NCI-H1105 (cell line): ENCODE data around the gene RHOT1.
"Not testable (repeated sequence)": the region's sequence is repeated elsewhere in the genome, so short reads cannot be mapped to it uniquely, and the experiment has no call there.

Experiments used
- DNase-seq: peaks from one replicate; lab custom pipeline; 2025; lab: John Stamatoyannopoulos, UW

Gene RHOT1

DNA sequence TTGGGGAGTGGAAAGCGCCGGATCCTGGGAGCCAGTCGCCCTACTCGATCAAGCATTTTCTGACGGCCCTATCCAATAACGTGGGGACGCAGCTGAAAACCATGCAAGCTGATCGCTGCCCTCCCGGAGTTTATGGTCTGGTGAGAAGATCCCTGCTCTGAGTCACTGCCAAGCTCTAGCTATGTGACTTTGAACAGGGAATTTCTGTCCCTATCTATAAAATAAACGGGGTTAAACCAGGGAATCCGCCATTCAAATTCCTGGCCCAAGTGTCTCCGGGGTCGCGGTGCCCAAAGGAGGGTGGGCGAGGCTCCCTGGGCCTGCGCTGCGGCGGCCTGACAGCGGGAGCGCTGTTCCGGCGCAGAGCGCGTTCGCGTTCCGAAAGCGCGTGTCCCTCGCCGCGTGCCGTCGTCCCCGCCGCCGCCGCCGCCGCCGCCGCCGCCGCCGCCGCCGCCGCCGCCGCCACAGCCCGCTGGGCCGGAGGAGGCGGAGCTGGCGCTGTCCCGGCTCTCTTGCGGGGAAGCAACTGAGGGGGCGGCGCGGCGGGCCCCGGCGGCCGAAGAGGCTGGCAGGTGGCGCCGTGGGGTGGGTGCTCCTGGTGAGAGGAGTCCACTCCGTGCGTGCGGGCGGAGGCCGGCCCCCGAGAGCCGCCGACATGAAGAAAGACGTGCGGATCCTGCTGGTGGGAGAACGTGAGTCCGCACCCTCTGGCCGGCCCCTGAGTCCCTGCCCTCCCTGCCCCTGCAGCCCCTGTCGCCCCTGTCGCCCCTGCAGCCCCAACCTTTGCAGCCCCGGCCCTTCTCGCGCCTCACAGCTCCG is at the start of gene RHOT1:
Gene RHOT1 (plus strand): TSS at position 465 of the 819 bp plus-strand sequence. CDS start 191 bp downstream, at position 656.
- DNase-seq: peak; percentile 74

DNA sequence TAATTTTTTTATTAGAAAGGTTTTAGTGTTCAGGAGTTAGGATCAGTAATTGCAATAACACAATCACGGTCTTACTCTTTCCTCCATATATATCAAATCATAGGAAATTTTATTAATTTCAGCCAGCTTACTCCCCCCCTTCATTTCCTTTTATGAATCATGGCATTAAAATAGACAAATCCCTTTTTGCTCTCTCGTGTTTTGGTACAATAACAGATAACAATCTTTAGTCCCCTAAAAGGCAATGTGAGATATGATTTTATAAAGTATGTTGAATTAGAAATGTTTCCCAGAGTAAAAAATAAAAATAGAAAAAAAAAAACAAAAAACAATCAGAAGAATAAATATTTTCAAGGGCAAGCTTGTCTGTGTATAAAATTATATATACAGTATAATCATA is 42.6 kb upstream of the RHOT1 start:
- DNase-seq: no peak

DNA sequence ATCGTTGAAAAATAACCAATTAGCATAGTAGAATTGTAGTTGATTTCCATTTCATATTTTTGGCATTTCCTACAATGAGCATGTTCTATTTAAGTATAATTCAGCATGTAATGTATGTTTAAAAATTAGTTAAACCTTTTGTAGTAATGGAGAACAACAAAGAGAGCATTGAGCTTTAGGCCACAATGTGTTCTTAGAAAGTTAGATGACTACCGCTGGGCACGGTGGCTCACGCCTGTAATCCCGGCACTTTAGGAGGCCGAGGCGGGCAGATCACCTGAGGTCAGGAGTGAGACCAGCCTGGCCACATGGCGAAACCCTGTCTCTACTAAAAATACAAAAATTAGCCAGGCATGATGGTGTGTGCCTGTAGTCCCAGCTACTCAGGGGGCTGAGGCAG is 42.0 kb upstream of the RHOT1 start:
- DNase-seq: not testable (repeated sequence)

DNA sequence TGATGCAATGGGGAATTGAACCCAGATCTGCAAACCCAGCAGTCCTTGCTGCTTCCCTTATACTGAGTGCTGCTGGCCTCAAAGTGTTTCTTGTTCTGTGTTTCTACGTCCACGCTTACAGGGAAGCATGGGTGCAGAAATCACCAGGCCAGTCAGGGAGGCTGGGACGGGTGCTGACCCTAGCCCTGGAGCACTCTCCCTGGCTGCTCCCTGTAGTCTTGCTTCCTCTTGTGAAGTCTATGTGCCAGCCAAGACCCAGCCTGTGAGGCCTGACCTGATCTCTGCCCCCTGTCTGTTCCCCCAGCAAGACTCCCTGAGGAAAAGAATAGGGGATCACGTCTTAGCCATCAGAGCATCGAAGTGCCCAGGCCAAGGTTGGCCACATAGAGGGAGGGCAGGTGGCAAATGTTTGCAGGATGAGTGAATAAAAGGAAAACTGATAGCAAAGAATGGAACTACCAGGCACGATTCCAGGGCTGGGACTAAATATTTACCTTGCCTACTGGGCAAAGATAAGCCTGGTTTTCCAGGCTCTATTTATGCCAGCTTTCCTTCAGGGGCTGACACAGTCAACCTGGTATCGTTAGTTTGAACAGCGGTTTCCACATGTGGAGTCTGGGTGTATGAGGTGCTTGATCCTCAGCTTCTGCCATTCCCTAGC is 41.2 kb upstream of the RHOT1 start:
- no peak for DNase-seq

DNA sequence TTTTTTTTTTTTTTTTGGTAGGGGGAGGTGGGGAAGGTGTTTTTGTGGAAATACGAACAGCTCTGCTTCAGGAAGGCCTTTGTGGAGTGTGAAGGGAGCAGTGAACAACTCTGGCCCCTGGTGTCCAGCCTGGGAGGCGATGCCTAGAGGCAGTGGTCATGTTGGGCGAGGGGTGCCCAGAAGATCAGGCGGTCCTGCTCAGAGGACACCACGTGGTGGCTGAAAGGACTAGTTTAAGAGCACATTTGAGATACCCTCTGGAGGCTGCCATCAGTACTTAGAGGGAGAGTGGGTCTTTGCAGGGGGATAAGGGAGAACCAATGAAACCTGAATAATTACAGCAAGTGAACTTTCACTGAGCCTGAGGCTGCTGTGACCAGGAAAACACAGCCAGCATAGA is 40.1 kb upstream of the RHOT1 start:
- DNase-seq: no peak

DNA sequence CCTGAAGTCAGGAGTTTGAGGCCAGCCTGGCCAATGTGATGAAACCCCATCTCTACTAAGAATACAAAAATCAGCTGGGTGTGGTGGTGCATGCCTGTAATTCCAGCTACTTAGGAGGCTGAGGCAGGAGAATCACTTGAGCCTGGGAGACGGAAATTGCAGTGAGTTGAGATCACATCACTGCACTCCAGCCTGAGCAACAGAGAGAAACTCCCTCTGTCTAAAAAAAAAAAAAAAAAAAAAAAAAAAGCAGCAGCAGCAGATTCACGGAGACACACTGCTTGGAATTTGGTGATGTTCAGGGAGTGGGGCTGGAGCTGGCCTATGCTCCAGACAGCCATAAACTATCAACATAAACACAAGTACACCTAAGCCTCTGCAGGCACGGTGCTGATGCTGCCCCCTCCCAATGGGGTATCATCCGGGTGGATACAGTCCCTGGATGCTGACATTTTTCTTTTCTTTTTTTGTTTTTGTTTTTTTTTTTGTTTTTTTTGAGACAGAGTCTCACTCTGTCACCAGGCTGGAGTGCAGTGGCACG is 39.6 kb upstream of the RHOT1 start:
- DNase-seq: no peak

DNA sequence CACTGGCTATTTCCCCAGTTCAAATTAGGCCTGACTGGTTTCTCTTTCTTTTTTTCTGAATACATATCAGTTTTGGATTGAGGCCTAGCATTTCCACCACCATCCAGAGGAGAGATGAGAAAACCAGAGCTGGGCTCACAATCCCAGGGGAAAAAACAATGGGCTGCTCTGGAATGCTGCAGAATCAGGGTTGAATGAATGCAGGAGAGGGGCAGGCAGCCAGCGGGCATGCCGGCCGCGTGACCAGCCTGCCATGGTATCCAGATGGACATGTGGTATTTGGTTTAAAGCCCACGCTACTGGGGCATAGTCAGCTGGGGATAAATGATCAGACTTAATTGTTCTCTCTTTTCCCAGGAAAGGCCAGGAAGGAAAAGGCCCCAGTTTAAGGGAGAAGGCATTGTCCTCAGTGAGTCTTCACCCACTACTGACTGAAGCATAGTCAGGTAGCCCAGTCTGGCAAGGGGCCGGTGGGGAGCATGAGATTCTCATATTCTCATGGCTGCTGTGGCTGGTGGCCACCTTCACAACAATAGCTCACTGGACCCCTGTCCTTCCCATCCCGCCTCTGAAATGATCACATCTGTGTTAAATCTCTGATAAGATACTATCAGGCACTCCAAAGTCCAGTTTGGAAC is 38.7 kb upstream of the RHOT1 start:
- no peak for DNase-seq

DNA sequence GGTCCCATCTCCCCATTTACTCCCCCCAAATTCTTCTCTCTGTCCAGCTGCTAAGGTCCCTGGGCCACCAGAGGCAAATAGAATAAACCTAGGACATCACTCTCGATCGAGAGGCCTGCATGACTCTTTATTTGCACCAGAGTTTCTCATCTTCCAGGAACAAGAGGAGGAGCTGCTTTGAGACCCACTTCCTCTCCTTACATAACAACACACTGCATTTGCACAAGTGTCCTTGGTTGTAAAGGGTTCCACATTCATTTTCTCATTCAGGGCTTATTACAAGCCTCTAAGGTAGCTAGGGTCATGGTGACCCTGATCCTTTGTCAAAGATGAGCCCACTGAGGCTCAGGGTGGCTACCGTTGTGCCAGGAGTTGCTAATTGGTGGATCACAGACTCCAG is 38.1 kb upstream of the RHOT1 start:
- DNase-seq: no peak

DNA sequence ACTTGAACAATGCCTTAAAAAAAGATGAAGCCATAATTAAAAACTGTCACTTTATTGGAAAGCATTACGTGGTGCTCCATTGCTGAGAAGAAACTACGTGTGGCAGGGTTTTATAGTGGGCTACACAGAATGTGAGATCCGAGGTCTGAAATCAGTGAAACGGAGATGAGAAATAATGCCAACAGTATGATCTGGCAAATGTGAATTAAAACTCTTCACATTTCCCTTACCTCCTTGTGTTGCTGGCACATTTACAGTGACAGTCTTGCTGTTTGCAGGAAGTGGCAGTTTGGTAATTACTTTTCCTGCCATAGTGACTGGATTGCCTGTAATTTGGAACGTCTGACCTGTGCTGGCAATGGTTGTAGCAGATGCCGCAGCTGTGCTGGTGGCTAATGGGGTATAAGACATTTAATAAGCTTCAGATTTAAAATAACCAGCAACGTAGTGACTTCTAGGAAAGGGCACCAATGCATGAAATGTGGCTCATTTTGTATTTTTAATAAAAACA is 35.8 kb upstream of the RHOT1 start:
- not testable (repeated sequence) for DNase-seq

DNA sequence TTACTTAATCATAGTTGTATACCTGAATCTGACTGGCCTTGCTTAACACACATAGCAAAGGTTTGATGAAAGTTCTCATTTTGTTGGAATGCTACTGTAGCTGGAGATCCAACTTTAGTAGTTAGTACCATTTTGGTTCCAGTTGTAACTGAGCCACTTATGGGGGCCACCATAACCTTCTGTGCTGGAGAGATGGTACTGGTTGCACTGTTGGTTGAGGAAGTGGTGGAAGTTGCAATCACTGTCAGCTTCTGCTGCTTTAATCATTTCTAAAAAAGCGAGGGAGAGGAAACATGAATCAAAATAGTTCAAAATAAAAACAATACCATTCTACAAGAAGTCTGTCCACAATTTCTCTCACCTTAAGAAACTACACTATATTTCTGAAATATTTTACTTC is 35.1 kb upstream of the RHOT1 start:
- DNase-seq: not testable (repeated sequence)

DNA sequence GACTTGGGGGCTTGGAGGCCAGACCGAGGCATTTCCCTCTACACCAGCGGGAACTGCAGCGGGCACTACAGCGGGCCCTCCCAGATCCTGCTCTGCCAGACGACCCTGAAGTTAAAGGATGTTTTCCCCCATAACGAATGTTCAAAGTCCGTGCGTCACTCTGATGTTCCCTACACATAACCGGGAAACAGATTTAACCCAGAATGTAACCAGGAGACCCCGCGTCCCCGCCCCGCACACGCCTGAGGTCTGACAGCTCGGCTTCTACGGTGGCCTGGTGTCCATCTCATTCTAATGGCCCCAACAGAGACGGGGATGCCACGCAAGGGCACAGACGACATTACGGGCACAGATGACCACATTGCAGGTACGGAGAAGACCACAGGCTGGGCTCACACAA is 31.7 kb upstream of the RHOT1 start:
- DNase-seq: no peak

DNA sequence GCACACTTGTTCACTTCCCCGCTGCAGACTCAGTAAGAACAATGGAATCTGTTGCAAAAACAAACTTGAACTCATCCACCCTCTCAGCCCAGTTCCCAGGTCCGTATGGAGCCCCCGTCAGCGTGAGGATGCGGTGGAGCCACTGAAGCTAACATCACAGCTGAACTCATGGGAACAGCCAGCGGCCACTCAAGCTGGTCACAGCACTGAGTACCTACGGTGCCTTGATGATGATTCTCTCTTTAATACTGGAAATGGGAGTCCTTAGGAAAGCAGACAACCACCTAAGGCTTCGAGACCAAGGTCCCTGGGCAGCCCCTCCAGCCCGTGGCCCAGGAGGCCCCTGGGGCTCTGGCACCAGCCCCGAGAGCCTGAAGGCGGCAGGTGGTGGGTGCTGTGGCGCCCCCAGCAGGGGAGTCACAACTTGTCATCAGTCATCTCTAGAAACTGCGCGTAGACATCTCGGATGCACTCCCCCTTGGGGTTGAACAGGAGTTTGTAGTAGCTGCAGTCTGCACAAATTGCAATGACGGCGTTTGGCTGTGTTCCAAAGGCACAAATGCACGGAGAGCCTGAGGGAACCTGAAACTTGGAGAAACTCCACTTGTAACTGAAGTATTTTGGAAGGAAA is 31.0 kb upstream of the RHOT1 start:
- no peak for DNase-seq

DNA sequence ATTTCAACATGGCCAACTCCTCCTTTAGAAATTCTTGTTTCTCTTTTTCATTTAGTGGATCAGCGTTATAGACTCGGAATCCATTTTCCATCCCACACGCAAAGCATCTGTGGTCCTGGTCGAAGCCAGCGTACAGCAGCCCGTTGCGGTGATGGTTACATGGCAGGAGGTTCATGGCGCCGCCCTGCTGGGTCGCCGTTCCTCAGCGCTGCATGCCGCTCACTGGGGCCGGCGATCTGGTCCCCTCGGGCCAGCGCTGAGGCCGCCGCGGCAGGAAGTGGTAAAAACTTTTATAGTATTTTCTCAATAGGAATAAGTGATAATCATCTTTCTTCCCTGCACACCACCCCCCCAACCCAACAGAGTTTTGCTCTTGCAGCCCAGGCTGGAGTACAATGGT is 29.9 kb upstream of the RHOT1 start:
- DNase-seq: no peak

DNA sequence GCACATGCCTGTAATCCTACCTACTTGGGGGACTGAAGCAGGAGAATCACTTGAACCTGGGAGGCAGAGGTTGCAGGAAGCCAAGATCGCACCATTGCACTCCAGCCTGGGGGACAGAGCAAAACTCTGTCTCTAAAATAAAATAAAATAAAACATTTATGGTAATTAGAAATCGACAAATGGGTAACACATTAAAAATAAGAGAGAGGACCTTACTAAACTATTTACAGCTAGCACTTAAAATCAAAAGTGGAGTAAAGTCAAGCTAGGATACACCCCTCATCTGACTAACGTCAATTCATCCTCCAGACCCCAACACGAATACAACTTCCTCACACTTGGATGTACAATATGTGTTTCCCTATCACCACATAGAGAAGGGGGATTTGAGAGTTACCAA is 27.8 kb upstream of the RHOT1 start:
- DNase-seq: no peak

DNA sequence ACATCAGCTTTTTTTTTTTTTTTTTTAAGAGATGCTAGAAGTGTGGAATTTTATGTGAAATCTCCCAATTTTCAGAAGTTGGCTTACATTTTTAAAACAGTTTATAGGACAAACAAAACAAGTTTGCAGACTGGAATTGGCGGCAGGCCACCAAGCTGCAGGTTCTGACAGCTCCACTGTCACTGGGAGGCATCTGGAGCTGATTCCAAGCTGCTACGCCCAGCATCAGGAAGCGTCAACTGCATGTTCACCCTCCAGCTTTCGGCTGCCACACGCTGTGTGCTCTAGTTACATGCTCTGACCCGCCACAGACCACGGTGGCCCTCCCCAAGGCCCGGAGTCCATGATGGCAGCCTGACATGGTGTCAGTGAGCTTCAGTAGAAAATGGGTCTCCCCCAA is 26.8 kb upstream of the RHOT1 start:
- not testable (repeated sequence) for DNase-seq

DNA sequence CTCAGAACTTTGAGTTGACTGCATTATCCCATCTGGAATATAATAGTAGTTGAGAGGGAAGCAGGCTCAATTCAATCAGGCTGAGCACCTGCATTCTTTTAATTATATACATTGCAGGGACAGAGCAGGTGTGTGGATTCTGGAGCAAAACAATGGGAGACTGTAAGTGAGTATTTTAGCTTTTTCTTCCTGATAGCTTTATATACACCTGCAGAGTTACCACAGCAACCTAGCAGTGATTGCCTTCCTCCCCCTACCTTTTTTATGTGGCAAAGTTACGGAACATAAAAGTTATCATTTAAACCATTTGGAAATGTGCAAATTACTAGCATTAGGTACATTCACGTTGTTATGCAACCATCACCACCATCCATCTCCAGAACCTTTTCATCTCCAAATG is 25.4 kb upstream of the RHOT1 start:
- DNase-seq: no peak

DNA sequence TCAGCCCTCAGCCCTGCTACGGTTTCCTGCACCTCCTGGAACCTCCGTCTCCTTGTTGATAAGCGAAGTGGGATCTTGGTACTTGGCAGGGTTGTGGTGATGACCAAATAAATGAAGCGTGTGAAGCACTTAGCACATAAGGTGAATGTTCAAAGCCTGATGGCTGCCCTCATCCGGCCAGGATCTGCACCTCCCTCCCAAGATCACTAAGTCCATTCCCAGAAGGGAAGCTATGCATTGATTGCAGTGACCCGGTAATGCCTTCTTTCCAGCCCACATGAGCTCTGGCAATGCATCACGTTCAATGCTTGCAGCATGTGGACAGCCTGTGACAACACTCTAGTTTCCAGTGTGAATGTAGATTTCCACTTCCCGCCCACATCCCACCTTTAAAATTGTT is 24.9 kb upstream of the RHOT1 start:
- DNase-seq: no peak

DNA sequence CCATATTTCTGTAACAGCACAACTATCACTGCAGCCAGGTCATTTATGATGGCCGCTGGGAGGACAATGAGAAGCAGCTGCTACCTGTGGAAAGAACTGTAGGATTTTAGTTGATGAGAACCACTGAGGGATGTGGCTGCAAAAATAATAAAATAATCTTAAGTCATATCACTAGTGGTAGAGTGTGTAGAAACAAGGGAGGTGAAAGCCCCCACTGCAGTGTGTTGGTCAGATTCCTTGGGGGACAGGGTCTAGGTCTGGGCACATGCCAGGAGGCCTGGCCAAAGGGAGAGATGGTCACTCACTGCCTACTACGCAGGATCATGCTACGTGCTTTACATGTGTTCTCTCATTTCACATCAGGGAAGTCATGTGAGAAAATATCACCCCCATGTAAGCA is 24.2 kb upstream of the RHOT1 start:
- not testable (repeated sequence) for DNase-seq

DNA sequence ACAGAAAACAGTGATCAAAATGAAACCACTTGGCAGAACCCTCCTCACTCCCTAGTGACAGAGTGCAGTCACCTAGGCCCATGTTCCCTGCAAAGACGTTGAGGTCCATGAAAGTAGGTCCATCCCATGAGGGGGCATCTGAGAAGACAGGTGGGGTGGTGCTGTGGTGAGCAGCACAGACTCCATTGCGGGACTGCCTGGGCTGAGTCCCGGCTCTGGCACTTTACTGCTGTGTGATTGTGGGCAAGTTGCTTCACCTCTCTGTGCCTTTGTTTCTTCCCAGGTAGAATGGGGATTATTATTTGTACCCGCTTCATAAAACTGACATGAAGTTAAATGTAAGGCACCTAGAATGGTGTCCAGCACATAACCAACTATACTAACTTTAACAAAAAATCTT is 23.5 kb upstream of the RHOT1 start:
- no peak for DNase-seq

DNA sequence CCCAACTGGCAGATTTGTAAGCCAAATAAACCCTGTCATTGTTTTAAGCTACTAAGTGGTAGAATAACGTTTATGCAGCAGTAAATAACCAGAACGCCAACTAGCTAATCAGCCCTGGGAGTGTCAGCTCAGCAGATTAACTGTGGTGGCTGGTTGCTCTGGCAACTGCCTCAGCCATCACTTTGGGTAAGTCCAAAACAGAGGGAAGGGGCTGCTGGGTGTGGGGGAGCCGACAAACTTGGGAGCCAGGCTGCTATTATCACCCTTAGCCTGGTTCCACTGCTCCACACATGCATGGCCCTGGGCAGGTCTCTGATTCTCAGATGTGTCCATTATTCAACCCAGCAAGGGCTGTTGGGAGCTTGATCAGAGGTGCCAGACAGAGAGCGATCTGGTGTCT is 22.2 kb upstream of the RHOT1 start:
- DNase-seq: no peak

DNA sequence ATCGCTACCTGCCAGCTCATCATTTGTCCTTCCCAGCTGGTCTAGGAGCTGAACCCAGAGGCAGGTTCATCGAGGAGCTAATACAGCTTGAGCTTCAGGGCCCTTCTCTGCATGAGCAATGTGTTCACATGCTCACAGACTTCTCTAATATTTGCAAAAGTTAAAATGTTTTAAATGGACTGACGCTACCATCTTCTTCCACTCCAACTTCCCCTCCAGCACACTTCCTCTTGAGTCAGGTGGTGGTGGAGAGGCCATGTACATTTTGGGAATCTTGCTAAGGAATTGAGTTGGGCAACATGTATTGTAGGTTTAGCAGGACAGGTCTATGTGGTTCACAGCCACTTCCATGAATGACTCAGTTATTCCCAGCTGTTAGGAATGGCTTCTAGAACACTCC is 21.6 kb upstream of the RHOT1 start:
- DNase-seq: no peak

DNA sequence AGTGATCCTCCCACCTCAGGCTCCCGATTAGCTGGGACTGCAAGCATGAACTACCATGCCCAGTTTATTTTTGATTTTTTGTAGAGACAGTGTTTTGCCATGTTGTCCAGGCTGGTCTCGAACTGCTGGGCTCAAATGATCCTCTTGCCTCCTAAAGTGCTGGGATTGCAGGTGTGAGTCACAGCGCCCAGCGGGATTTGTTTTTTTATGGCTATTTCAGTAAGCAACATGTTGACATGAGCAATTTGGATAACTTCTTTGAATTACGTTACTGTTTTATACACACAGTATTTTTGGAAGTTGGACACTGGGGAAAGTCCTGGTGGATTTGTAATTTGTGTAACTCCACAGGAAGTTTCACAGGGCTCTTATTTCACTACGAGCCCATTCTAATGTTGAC is 18.5 kb upstream of the RHOT1 start:
- DNase-seq: no peak
